Measurements from ENCODE around the gene GNAZ.

Gene GNAZ

DNA sequence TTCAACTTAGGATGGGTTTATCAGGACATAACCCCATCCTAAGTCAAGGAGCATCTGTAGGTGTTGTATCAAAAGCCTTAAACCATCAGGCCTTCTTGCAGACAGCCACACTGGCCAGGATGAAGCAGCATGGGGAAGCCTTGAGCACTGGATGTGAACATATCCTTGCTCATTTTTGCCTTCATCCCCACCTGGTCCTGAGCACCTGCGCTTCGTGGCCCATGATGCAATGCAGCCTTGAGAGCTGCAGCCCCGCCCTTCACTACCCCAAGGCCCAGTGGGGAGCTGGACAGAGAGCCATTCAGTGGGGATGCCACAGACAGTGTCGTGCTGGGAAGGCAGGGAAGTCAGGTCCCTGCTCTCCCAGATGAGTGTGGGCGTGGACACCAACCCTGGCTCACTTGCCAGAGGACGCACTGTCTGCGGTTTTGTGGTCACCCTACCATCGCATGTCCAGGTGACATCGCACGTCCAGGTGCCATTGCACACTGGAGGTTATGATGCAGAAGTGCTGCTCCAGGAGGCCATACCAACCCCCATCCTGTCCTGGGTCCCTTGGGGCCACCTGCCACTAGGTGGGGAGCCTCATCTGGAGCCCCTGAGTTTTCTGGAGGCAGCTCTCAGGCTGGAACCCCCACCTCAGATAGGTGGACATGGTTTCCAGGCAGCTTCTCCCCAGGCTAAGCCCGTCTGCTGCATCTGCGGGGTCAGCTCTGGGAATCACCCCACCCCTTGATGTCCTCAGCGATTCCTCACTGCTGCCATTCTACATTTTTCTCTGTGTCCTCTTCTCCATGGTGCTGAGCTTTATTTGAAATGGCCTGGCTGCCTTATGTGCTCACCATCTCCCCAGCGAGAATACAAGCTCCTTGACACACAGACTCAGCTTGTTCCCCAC lies 14.4 kb downstream of the GNAZ start:
- ChIA-PET CTCF (interaction anchor here (1.2 kb wide), 1 partner anchor 16 kb away, joined by 3 read pairs; no protein-coding TSS in a partner anchor), POLR2A (no interaction called here)
- TF ChIP-seq, protein P1, sequence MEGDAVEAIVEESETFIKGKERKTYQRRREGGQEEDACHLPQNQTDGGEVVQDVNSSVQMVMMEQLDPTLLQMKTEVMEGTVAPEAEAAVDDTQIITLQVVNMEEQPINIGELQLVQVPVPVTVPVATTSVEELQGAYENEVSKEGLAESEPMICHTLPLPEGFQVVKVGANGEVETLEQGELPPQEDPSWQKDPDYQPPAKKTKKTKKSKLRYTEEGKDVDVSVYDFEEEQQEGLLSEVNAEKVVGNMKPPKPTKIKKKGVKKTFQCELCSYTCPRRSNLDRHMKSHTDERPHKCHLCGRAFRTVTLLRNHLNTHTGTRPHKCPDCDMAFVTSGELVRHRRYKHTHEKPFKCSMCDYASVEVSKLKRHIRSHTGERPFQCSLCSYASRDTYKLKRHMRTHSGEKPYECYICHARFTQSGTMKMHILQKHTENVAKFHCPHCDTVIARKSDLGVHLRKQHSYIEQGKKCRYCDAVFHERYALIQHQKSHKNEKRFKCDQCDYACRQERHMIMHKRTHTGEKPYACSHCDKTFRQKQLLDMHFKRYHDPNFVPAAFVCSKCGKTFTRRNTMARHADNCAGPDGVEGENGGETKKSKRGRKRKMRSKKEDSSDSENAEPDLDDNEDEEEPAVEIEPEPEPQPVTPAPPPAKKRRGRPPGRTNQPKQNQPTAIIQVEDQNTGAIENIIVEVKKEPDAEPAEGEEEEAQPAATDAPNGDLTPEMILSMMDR (IDR thresholded peaks at IDR 0.05; ENCODE audit: control extremely low read depth, extremely low read depth, low read depth, missing control alignments) = no peak
- DNase-seq (ENCODE audit: extremely low spot score) = no peak

DNA sequence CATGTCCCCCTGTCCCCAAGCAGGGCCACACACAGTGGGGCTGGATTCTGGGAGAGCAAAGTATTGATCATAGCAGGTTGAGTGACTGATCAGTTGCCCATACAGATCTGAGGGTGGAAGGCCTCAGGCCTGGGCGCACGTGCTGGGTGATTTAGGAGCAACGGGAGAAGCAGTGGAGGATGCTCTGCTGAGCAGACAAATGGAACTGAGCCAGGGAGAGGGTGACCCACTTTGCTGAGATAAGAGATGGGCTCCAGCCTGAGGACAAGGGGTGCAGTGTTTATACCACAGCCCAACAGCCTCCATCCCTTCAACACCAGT lies 15.0 kb downstream of the GNAZ start:
- no peak for DNase-seq (ENCODE audit: extremely low spot score)
- ChIA-PET POLR2A (no interaction called here), CTCF (interaction anchor here (1.2 kb wide), 1 partner anchor 16 kb away, joined by 3 read pairs; no protein-coding TSS in a partner anchor)
- TF ChIP-seq, protein P1 (IDR thresholded peaks at IDR 0.05; ENCODE audit: control extremely low read depth, extremely low read depth, low read depth, missing control alignments) = no peak

DNA sequence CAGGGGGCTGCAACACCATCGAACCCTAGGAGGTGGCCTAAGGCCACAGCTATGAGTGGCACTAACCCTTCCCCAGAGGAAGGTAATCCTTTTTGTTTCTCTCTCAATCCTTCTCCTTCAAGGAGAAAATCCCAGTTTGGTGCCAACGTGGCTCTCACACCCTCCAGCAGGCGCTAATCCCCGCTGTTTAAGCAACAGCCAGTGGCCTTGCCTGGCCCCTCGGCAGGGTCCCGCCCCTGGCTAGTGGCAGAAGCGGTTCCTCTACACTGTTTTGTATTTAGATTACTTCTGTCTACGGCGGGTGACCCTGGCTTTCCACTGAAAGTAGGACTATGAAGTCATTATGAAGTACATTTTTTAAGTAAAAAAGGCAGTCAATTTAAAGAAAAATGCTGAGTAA lies 15.5 kb downstream of the GNAZ start:
- CTCF ChIA-PET = interaction anchor here (1.2 kb wide), 1 partner anchor 15 kb away, joined by 3 read pairs; no protein-coding TSS in a partner anchor
- POLR2A ChIA-PET = no interaction called here
- no peak for DNase-seq (ENCODE audit: extremely low spot score)
- TF ChIP-seq, protein P1 (IDR thresholded peaks at IDR 0.05; ENCODE audit: control extremely low read depth, extremely low read depth, low read depth, missing control alignments) = no peak

DNA sequence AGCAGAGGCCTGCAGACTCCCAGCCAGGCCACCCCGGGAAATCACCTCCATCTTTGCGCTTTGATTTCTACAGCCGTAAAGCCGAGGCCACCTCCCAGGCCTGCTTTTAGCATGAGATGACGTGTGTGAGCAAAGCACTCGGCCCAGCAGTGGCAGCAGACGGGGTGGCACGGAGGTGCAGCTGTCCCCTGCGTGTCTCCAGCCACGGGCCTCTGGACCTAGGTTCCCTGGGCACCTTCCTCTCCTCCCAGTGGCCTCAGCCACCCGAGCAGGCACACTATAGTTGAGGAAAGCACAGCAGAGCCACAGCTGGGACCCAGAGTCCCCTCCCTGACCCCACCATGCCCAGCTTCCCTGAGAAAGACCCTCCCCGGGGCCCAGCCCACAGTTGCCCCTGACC lies 15.9 kb downstream of the GNAZ start:
- no peak for DNase-seq (ENCODE audit: extremely low spot score)
- CTCF ChIA-PET = no interaction called here

DNA sequence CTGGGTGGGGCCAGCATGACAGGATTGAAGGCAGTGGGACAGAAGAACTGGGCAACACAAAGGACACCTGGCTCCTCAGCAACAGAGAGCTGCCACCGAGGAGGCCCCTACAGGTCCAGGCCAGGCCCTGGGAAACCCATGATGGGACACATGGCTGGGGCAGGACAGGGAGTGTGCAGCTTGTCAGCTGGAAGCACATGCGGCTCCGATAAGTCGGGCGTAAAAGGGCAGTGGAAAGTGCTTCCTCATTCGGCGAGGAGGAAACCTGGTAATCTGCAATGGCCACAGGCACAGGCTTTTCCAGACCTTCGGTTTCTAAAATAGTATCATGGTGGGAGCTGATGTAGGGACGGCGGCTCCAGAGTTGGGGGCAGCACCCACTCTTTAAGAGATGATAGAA lies 16.5 kb downstream of the GNAZ start:
- CTCF ChIA-PET = no interaction called here
- POLR2A ChIA-PET = no interaction called here
- TF ChIP-seq, protein P1 (IDR thresholded peaks at IDR 0.05; ENCODE audit: control extremely low read depth, extremely low read depth, low read depth, missing control alignments) = no peak
- DNase-seq (ENCODE audit: extremely low spot score) = no peak

More for the DNA sequence above, 15.9 kb downstream of the GNAZ start:
- TF ChIP-seq, protein P1 (IDR thresholded peaks at IDR 0.05; ENCODE audit: control extremely low read depth, extremely low read depth, low read depth, missing control alignments) = no peak
- POLR2A ChIA-PET = no interaction called here

DNA sequence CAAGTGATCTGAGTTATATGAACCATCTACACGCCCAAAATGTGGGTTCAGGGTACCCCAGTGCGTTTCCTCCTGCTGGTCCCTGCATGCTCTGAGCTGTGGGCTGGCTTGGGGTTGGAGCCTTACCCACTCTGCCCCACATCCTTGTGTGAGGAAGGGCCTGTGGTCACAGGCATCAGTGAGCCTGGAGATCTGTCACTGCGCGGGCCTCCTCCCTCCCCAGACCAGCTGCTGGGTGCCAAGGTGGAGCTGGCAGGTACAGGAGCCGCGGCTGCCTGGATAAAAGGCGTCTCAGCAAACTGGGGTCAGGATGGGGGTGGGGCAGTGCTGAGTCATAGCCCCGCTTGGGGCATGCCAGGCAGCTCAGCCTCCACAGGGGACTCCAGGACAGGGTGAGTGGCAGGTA lies 17.9 kb downstream of the GNAZ start:
- ChIA-PET POLR2A (no interaction called here), CTCF (interaction anchor here (1.3 to 1.7 kb wide), 2 partner anchors 14 to 129 kb away, joined by 3 to 4 read pairs; no protein-coding TSS in a partner anchor)
- TF ChIP-seq, protein P1 (IDR thresholded peaks at IDR 0.05; ENCODE audit: control extremely low read depth, extremely low read depth, low read depth, missing control alignments) = no peak
- no peak for DNase-seq (ENCODE audit: extremely low spot score)
